DMS114 treated with DMSO at 0.1 percent for 48 hours (cell line): ENCODE measurements around the gene IGFL2.
"Not testable (repeated sequence)": the region's sequence is repeated elsewhere in the genome, so short reads cannot be mapped to it uniquely, and the experiment has no call there.

Experiments
- DNase-seq: peaks from one replicate; lab custom pipeline; 2025; ENCODE audit not compliant: unreplicated experiment; lab: John Stamatoyannopoulos, UW

IGFL2 gene

DNA sequence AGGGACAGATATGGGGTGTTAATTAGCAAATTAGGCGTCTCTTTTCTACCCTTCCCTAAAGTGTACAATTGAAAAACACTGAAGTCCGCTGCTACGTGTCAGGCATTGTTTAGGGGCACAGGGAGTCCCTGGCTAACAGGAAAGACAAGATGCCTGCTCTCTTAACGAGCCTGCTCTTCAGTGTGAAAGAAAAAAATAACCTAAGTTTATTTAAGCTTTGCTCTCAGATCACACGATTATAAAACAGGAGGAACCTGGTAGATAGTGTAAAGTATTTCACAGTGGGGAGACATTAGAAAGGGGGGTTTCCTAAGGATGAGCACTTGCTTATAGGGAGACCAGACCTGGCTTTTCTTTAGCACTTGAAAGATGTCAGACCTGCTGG lies 38.7 kb downstream of the IGFL2 start:
- DNase-seq, result no peak

DNA sequence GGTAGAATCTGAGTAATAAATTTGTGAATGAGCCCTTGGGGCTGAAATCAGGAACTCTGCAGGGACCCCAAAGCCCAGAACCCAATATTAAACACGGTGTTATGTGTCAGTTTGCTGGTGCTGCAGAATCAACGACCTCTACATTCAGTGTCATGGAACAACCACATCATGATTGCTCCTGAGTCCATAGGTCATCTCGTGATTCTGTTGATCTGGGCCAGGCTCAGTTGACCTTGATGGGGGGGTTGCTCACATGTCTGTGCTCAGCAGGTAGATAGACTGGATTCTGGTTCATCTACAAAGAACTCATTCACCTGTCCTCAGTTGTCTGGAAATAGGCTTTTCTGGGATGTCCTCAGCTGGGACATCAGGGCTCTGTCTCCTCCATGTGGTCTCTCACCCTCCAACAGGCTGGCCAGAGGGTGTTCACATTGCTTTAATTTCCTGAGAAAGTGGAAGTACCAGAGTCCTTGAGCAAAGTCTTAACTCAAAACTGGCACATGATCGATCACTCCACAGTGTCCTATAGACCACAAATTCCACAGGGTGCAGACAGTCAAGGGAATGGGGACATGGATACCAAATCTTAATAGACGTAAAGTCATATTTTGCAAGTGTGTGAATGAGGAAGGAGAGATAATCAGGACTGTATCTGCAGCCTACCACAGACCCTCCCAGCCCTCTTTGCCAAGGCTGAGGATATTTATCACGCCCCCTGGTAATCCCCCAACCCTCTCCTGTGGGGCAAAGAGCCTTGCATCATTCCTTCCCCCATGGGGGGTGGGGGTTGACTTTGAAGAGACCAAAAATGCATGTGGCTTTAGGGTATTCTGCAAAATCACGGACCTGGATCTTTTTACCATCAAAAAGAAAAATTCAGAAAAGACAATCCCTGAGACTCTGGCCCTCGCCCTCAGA lies 42.2 kb downstream of the IGFL2 start:
- DNase-seq, result no peak

DNA sequence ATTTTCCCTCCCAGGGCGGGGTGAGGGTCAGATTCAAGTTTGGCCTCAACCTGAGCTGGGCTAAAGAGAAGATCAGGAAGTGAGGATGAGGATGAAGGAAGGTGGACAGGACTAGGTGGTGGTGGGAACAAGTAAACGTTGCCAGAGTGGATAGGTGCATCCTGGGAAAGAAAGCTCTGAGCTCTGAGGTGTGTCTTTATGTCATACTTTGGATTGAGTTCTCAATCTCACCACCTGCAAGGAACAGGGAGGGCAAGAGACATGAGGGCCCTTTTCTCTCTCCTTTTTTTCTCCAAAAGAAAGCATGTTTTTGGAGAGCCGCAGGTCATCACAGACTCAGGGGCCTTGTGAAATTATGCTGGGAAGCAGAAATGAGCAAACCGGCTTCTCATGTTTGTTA lies 43.3 kb downstream of the IGFL2 start:
- no peak for DNase-seq

DNA sequence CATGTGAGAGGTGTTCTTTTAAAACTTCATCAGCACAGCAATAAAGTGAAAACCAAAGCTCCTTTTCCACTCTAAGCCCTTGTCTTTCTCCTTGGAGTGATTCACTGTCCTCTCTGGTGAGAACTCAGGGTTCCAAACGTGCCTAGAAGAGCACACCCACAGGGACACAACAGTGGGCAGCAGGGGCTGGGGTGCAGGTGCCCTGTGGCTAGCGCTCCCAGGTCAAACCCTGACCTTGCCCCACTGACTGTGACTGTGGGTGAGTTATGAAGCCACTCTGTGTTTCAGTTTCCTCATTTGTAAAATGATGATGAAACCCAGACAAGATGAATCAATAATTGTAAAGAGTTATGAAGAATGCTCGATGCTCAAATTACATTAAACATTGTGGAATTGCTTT lies 43.9 kb downstream of the IGFL2 start:
- no peak for DNase-seq

DNA sequence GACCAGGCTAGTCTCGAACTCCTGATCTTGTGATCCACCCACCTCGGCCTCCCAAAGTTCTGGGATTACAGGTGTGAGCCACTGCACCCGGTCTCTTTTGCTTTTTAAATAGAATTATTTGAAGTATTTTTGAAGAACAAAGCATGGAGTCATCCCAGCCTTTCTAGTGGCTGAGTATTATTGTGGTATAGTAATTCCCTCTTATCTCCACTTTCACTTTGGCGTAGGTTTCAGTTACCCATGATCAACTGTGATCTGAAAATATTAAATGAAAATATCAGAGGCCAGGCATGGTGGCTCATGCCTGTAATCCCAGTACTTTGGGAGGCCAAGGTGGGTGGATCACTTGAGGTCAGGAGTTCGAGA lies 44.6 kb downstream of the IGFL2 start:
- not testable (repeated sequence) for DNase-seq

DNA sequence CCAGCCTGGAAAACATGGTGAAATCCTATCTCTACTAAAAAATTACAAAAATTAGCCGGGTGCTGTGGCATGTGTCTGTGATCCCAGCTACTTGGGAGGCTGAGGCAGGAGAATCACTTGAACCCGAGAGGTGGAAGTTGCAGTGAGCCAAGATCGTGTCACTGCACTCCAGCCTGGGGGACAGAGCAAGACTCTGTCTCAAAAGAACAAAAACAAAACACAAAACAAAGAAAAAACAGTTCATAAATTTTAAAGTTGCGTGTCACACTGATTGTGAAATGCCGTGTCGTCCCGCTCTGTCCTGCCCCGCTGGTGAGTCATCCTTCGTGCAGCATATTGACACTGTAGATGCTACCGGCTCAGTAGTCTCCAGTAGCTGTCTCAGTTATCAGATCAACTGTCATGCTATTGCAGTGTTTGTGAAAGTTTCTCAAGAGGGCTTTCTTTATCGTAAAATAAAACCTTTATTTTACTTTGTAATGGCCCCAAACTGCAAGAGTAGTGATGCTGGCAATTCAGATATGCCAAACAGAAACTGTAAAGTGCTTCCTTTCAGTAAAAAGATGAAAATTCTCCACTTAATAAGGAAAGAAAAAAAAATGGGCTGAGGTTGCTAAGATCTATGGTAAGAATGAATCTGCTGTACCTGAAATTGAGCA lies 45.1 kb downstream of the IGFL2 start:
- DNase-seq, result no peak

DNA sequence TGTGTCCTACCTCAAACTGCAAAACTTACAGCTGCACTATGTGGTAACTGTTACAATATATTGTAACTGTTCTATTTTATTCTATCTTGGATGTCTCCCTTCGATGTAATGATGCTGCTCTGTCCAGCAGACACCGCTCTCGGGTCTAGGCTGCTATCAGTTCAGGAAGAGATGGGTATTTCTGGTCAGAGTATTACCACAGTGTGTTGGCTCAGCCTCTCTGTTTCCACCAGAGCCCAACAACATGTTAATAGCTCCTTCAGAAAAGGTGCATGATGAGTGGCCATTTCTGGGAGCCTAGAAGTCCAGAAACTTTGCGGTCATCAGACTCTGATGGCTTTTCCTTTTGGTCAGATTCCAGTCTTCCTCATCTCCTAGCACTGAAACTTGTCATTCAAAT lies 45.6 kb downstream of the IGFL2 start:
- DNase-seq, result no peak

DNA sequence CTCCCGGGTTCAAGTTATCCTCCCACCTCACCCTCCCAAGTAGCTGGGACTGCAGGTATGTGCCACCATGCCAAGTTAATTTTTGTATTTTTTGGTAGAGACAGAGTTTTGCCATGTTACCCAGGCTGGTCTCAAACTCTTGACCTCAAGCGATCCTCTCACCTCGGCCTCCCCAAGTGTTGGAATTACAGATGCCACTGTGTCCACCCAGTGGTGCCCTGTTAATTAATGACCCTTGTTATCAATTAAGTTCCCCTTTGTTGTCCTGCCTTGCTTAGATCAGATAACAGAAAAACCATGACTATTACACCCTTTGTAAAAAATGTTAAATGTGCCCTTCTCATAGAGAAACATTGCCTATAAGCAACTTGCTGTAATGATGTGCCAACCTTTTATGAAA lies 47.1 kb downstream of the IGFL2 start:
- DNase-seq, result no peak

DNA sequence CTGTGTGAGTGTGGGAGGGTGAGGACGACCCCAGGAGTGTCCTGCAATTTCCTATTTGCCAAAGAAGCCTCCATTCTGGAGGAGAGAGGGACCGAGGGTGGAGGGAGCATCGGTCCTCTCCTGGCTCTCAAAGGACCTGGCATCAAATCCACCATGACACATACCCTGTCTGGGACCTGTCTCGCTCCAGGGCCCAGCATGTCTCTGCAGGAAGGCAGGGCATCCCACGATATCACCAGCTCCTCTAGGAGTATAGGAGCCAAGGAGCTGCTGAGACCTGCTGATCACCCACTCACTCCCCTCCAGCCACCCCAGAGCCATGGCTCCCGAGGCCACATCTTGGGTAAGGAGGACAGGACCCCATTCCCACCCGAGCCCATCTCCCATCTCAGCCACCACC lies 47.9 kb downstream of the IGFL2 start:
- not testable (repeated sequence) for DNase-seq

DNA sequence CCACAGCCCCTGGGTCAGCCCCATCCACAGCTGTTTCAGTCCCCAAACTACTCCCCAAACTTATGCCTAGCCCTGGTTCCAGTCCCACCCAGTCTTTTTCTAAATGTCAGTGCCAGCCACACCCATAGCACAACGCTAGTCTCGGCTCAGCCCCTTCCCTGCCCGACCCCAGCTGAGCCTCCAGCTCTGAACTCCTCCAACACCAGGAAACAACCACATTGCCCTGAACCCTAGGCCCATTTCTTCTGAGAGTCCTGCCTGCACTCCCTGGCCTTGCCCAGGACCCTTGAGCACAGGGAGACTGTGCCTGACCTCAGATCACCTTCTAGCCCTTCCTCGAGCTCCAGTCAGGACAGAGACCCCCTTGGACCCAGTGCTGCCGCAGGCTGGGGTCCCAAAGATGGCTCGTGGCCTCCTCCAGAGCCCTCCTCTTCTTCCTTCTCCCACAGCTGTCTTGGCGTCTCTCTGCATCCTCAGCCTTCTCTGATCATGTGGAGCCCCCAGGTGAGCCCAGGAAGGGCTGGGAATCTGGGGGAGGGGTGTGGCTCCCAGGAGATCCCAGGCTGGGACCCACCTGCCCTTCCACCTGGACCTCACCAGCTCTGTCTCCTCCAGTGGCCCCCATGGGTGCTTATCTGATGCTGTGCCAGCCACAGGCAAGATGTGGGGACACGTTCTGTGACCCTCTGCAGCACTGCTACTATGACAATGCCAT lies 48.5 kb downstream of the IGFL2 start:
- no peak for DNase-seq

DNA sequence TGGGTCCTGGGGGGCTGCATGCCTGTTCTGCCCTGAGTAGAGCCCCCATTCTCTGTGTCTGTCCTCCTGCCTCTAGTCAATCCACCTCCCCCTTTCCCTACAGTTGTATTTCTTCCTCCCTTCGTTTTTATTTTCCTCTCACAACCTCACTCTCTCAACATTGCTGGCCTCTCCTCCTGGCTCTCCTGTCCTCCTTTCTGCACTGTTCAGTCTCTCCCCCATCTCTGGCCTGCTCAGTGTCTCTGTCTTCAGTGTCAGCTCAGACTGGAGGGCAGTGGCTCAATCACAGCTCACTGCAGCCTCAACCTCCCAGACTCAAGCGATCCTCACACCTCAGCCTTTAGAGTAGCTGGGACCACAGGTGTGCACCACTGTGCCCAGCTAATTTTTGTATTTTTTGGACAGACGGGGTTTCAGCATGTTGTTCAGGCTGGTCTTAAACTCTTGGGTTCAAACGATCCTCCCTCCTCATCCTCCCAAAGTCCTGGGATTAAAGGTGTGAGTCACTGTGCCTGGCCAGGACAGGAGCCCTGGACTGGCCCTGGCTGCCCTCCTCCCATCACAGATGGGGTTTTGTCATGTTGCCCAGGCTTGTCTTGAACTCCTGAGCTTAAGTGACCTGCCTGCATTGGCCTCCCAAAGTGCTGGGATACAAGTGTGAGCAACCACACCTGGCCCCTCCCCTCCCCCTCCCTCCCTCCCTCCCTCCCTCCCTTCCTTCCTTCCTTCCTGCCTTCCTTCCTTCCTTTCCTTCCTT lies 49.5 kb downstream of the IGFL2 start:
- DNase-seq, result no peak

DNA sequence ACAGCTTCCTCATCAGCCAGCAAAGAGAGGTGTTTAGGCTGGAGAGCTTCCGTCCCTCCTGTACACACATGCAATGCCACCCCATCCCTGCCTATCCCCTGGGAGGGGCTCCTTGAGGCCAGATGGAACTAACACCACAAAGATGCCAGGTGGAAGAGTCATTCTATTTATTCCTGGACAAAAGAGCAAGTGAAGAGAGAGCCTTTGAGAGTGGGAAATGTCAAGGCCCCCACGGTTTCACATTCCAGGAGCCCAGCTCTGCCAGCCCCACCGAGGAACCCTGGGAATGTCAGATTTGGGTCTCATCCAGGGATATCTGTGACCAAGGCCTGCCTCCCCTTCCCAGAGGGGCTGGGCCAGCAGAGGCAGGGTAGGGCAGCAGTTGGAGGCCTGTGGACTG lies 50.7 kb downstream of the IGFL2 start:
- no peak for DNase-seq

DNA sequence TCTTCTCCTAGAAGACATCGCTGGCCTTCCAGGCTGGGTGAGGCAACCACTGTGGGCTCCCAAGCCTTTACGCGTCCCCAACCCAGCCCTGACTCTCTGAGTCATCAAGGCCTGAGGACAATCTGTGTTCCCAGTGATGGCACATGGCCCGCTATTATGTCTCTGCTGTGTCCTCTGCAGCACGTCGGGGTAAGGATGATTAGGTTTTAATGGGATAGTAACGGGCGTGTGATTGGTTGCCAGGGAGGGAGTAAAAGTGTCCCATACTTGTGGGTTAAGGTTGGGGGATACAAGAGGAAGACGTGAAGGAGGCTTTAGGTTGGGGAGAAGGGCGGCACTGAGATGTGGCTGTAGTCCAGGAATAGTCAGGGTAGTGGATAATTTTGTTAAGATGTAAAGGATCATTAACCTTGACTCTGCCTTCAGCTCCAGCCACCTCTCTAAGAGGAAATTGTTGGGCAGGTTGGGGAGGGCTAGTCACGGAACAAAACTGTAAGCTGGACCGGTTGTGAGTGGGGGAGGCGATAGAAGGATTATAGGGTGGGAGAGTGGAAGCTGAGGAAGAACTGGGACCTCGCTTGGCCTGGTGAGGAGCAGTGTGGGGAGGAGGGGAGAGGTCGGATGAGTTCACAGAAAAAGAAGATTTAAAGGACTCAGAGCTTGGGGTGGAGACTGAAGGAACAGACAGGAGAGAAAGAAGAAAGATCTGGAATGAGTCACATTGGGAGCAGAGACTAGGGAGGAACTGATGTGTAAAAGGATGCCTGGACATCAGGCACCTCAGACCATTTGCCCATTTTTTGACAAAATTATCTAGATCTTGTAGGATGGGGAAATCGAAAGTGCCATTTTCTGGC lies 53.6 kb downstream of the IGFL2 start:
- no peak for DNase-seq

DNA sequence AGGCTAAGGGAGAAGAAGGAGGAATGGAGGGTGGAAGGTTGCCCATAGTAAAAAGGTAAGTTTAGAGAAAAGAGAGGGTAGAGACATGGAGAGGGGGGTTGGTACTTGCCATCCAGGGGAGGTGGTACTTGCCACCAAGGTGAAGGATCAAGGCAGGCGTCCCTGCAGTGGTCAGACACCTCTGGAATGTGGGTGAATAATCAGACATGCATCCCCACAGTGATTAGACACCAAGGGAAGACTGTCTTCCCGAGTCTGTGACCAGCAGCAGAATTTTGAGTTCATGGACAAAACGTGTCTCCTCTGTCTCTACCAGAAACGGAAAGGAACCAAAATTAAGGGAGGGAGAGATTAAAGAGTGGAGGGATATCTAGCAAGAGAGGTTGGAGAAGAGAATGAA lies 54.4 kb downstream of the IGFL2 start:
- no peak for DNase-seq

DNA sequence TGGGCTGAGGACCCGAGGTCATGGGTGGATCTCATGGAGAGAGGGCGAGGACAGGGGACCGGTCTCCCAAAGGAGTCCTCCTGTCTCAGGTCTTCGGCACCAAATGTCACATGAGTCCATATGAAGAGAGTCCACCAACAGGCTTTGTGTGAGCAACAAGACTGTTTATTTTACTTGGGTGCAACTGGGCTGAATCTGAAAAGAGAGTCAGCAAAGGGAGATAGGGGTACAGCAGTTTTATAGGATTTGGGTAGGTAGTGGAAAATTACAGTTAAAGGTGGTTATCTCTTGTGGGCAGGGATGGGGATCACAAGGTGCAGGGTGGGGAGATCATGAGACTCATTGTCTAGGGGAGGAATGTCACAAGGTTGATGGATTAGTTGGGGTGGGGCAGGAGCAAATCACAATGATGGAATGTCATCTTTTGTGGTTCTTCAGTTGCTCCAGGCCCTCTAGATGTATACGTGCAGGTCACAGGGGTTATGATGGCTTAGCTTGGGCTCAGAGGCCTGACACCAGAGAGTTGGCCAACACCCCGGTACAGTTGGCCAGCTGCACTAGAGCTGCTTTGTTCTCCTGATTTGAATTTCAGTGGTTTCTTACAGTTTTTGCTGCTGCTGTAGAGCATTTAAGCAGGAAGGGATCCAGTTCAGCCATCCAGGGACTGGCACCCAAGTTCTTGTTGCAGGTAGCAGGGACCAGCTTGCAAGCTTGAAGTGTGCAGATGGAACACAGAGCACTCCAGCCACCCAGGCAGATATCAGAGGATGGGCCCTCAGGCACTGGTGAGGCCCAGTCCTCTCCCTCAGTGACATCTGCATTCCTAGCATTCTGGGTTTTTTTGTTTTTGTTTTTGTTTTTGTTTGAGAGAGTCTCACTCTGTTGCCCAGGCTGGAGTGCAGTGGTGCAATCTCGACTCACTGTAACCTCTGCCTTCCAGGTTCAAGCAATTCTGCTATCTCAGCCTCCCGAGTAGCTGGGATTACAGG lies 55.1 kb downstream of the IGFL2 start:
- DNase-seq, result no peak

DNA sequence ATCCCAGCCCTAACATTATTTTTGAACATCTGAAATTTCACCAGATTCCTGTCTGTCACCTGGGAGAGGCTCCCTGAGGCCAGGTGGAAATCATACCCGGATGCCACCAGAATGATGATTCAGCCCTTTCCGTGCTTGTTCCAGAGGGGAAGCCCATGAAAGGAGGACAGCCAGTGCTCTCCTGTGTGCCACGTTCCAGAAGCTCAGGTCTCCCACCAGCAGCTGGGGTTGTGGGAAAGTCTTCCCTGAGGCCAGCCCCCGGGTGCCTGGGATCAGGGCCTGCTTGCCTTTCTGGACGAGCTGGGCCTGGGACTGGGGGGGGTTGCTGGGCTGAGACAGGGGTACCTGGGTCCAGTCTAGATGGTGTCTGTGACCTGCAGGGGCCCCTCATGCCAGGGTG lies 56.0 kb downstream of the IGFL2 start:
- DNase-seq, result no peak

DNA sequence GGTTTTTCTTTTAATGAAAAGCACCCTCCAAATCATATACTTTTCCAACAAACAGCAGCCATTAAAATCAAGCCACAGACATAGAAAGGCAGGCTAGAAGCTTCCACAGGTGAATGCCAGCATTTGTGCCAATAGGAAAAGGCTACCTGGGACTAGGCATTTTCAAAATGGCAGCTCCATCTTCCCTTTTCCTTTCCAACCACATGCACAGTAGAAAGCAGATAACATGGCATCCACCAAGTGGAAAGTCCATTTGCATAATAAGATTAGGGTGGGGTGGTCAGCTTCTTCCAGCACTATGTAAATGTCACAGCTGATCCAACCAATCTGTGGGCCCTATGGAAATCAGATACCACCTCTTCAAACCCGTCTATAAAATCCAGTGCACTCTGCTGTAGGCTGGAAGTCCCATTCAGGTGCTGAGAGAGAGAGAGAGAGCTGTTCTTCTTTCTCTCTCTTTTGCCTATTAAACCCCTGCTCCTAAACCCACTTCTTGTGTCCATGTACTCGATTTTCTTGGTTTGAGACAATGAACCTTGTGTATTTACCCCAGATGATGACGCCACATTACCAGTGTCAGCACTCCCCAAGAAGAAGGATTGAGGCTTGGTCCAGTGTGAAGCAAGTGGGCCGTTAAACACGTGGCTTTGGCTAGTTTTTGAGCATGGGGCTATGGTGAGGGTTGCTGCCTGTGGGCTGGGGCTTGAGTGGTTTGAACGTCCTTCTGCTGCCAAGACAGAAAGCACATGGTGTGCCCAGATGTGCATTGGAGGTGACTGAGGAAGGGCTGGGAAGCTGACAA lies 57.3 kb downstream of the IGFL2 start:
- DNase-seq, result no peak

DNA sequence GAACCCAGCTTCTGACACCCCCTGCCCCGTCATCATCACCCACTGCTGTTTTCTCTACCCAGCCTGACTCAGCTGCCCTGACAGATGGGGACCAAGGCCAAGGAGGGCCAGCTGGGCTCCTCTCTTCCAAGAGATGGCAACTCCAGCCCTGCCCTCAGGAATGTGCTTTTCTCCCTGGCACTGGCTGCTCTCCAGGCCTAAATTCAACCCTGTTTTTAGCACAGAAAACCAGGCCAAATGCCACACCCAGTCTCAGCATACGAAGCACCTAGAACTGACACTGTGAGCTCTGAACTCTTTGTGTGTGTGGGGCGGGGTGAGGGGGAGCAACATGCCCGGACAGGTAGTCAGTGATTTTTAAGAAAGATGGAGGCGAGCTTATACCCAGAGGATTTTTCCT lies 58.1 kb downstream of the IGFL2 start:
- DNase-seq, result no peak
